Hippocampal formation (tissue), 2 donors: ENCODE data around the gene NEUROD2.

ENCODE experiments used
- DNase-seq, 2 donors: peaks; one replicate each; lab custom pipeline; 2025; lab: John Stamatoyannopoulos, UW

NEUROD2 gene

GRCh38 chr17:39580082-39580468 lies 27.6 kb downstream of the NEUROD2 start:
- DNase-seq, result no peak

GRCh38 chr17:39579318-39580081 lies 28.2 kb downstream of the NEUROD2 start:
- no peak for DNase-seq

GRCh38 chr17:39578272-39578671 lies 29.4 kb downstream of the NEUROD2 start:
- no peak for DNase-seq

GRCh38 chr17:39576187-39576586 lies 31.5 kb downstream of the NEUROD2 start:
- no peak for DNase-seq

GRCh38 chr17:39573447-39574298 lies 34.0 kb downstream of the NEUROD2 start:
- no peak for DNase-seq

- DNase-seq, result no peak
These were observed 35.6 kb downstream of the NEUROD2 start for GRCh38 chr17:39572121-39572520.

GRCh38 chr17:39569126-39569525 lies 38.6 kb downstream of the NEUROD2 start:
- DNase-seq, result no peak

- DNase-seq, result peak in 1 of 2 donors; percentile 11
These were observed 39.0 kb downstream of the NEUROD2 start for GRCh38 chr17:39568702-39569101.

- DNase-seq, result no peak
These were observed 41.4 kb downstream of the NEUROD2 start for GRCh38 chr17:39566094-39566850.

GRCh38 chr17:39564211-39564848 lies 43.4 kb downstream of the NEUROD2 start:
- no peak for DNase-seq

- no peak for DNase-seq
These were observed 44.2 kb downstream of the NEUROD2 start for GRCh38 chr17:39563476-39563875.

GRCh38 chr17:39562976-39563375 lies 44.7 kb downstream of the NEUROD2 start:
- no peak for DNase-seq

- DNase-seq, result no peak
These were observed 45.3 kb downstream of the NEUROD2 start for GRCh38 chr17:39562395-39562794.

- no peak for DNase-seq
These were observed 51.3 kb downstream of the NEUROD2 start for GRCh38 chr17:39556423-39556822.

GRCh38 chr17:39555368-39555767 lies 52.4 kb downstream of the NEUROD2 start:
- DNase-seq, result no peak
